Stomach (tissue), 9 donors: ENCODE measurements around the gene SMAD1. TPM values are rescaled to one million over a fixed set of nuclear protein-coding genes. Genes with fewer than 3 reads are reported as not detected.

Experiments
- DNase-seq, 2 donors: peaks; one replicate each; pipeline versions ENCODE4 v3.0.0 to v3.0.0-alpha.2; 2013 to 2019
- H3K27ac ChIP-seq, 5 donors: fragments of 200-600 bp in 4 of 5; sonication (generic) in 4 of 5; one replicate each; pipeline ENCODE4 v1.5.1; 2013 to 2019; ENCODE audit warnings: mild to moderate bottlenecking in 1 of 5, moderate library complexity in 1 of 5
- H3K27me3 ChIP-seq, 3 donors: fragments of 200-600 bp; sonication (generic); one replicate each; pipeline ENCODE4 v1.5.1; 2017 to 2019; ENCODE audit warnings: mixed run types in 1 of 3
- H3K36me3 ChIP-seq, 4 donors: fragments of 200-600 bp; sonication (generic); 1 replicate in 3 of 4; 2 replicates in 1 of 4; pipeline ENCODE4 v1.5.1; 2016 to 2019
- H3K4me1 ChIP-seq, 4 donors: fragments of 200-600 bp; sonication (generic); one replicate each; pipeline ENCODE4 v1.5.1; 2016 to 2019
- H3K4me3 ChIP-seq, 4 donors: fragments of 200-600 bp; sonication (generic) in 3 of 4; one replicate each; pipeline ENCODE4 v1.5.1; 2016 to 2019; ENCODE audit warnings: mild to moderate bottlenecking in 1 of 4
- H3K9me3 ChIP-seq, 4 donors: fragments of 200-600 bp; sonication (generic); one replicate each; pipeline ENCODE4 v1.5.1; 2016 to 2019
- CTCF ChIP-seq, 7 experiments: fragments of 450-650 bp in 4 of 7; fragments of 200-600 bp in 3 of 7; sonication (generic) in 3 of 7; IDR thresholded peaks; one replicate each; pipeline ENCODE4 v1.5.1; 2016 to 2019; ENCODE audit warnings: antibody characterized with exemption in 7 of 7, control low read depth in 2 of 7, mild to moderate bottlenecking in 1 of 7
- EP300 ChIP-seq: sonication (generic); formaldehyde crosslinking; IDR thresholded peaks from one replicate; pipeline ENCODE4 v1.6.1; 2017; ENCODE audit warnings: antibody characterized with exemption
- POLR2A ChIP-seq, 4 donors: fragments of 450-650 bp; IDR thresholded peaks; one replicate each; pipeline ENCODE4 v1.6.1; 2016; ENCODE audit warnings: antibody characterized with exemption in 4 of 4, control low read depth in 2 of 4, mild to moderate bottlenecking in 1 of 4, moderate library complexity in 1 of 4
- POLR2AphosphoS5 ChIP-seq, 3 donors: sonication (generic); formaldehyde crosslinking; IDR thresholded peaks; one replicate each; pipeline ENCODE4 v1.6.1; 2016; ENCODE audit warnings: antibody characterized with exemption in 3 of 3
- WGBS, 5 donors: extraction: QIAGEN DNeasy Blood & Tissue Kit in 3 of 5; methylation state at CpG; one replicate each; pipeline versions ENCODE4 v1.1.5 to v1.1.7; 2013 to 2018; 5-methylcytosine and 5-hydroxymethylcytosine counted together
- intact Hi-C: fragments of 100-400 bp; cut with DNase I; formaldehyde crosslinking; loops from one replicate; pipeline ENCODE4 v1.15.1; 2023; ENCODE audit warnings: low total_unique reads
- polyA plus RNA-seq, 3 donors: library from polyadenylated mRNA; stranded (reverse); fragments of 200-250 nt; gene quantifications; one replicate each; pipeline ENCODE4 v1.2.3, GENCODE V29; 2013
- total RNA-seq, 5 donors: library from RNA; depleted of rRNA; stranded (reverse); fragments of >200 nt; gene quantifications; one replicate each; pipeline versions ENCODE4 v1.1.0 to v1.2.3, GENCODE V29; 2014 to 2016
- donor health status: healthy with polysubstance abuse.
- donor health status: Bipolar disorder and iron deficiency.
- donor health status: healthy.

Gene SMAD1
- total and polyA plus RNA-seq, 8 donors: 3.6 to 50.5 (median 12.4) TPM

GRCh38 chr4:145553375-145553774, 71.7 kb downstream of the SMAD1 start:
- intact Hi-C loops: loop anchor here (10.0 kb wide), 1 partner anchor 79 kb away; no protein-coding TSS in a partner anchor
- Histone ChIP-seq H3K9me3 (no peaks in the 10 kb centered on the region), H3K27ac (no peak overlapping the region), H3K4me3 (no peak overlapping the region), H3K36me3 (peaks cover 0 to 36% (median 26%) of the 10 kb centered on the region in 4 donors), H3K27me3 (no peaks in the 10 kb centered on the region), H3K4me1 (peaks cover 0 to 8% (median 2%) of the 10 kb centered on the region in 4 donors)
- TF ChIP-seq POLR2AphosphoS5 (IDR thresholded peaks at IDR 0.05) (no peak), POLR2A (IDR thresholded peaks at IDR 0.05) (no peak), EP300 (no peak), CTCF (IDR thresholded peaks at IDR 0.05) (no peak)
- 91 to 97% (median 95%) methylated on average over 4 of the region's 4 CpGs for WGBS, 5 donors
- no peak for DNase-seq

GRCh38 chr4:145554691-145555090, 73.0 kb downstream of the SMAD1 start:
- no peak overlapping the region for H3K4me3 ChIP-seq
- intact Hi-C loops: loop anchor here (10.0 kb wide), 1 partner anchor 80 kb away; no protein-coding TSS in a partner anchor
- TF ChIP-seq CTCF (IDR thresholded peaks at IDR 0.05): no peak
- no peak for TF ChIP-seq EP300
- 82 to 91% (median 85%) methylated on average over 1 of the region's 1 CpG for WGBS, 5 donors
- no peaks in the 10 kb centered on the region for H3K9me3 ChIP-seq
- H3K27me3 ChIP-seq: no peaks in the 10 kb centered on the region
- H3K27ac ChIP-seq: no peak overlapping the region
- H3K36me3 ChIP-seq: peaks cover 0 to 38% (median 26%) of the 10 kb centered on the region in 4 donors
- DNase-seq: no peak
- peaks cover 0 to 8% (median 2%) of the 10 kb centered on the region in 4 donors for H3K4me1 ChIP-seq

- DNase-seq: peak; percentile 60 to 78
- no peaks in the 10 kb centered on the region for H3K9me3 ChIP-seq
- peaks cover 0 to 43% (median 26%) of the 10 kb centered on the region in 4 donors for H3K36me3 ChIP-seq
- intact Hi-C loops: loop anchor here (10.0 kb wide), 1 partner anchor 83 kb away; no protein-coding TSS in a partner anchor
- TF ChIP-seq CTCF (IDR thresholded peaks at IDR 0.05) (peak in 5 of 7 experiments; percentile 79 to 84 (median 83)), POLR2A (IDR thresholded peaks at IDR 0.05) (no peak), EP300 (no peak), POLR2AphosphoS5 (IDR thresholded peaks at IDR 0.05) (no peak)
- H3K4me3 ChIP-seq: no peak overlapping the region
- WGBS, 5 donors: 8 to 11% (median 9%) methylated on average over 3 of the region's 3 CpGs
- H3K4me1 ChIP-seq: no peaks in the 10 kb centered on the region
- H3K27ac ChIP-seq: no peak overlapping the region
- H3K27me3 ChIP-seq: no peaks in the 10 kb centered on the region
These were observed 76.1 kb downstream of the SMAD1 start for GRCh38 chr4:145557720-145558119.

- Histone ChIP-seq H3K4me1 (no peaks in the 10 kb centered on the region), H3K27me3 (no peaks in the 10 kb centered on the region), H3K36me3 (peaks cover 0 to 17% (median 10%) of the 10 kb centered on the region in 4 donors), H3K9me3 (no peaks in the 10 kb centered on the region), H3K4me3 (no peak overlapping the region), H3K27ac (no peak overlapping the region)
- intact Hi-C loops: no loop called here
- TF ChIP-seq POLR2A (IDR thresholded peaks at IDR 0.05) (no peak), CTCF (IDR thresholded peaks at IDR 0.05) (no peak), POLR2AphosphoS5 (IDR thresholded peaks at IDR 0.05) (no peak), EP300 (no peak)
- no peak for DNase-seq
- WGBS, 5 donors: 80 to 95% (median 86%) methylated on average over 7 of the region's 7 CpGs
These were observed 81.8 kb downstream of the SMAD1 start for GRCh38 chr4:145563293-145563985.
